Measurements from ENCODE around the gene GRK5. TPM values are rescaled to one million over a fixed set of nuclear protein-coding genes. Genes with fewer than 3 reads are reported as not detected.
"Not testable (repeated sequence)": the region's sequence is repeated elsewhere in the genome, so short reads cannot be mapped to it uniquely, and the experiment has no call there.

Gene GRK5
- total RNA-seq, 1 experiment from 2014 or later: 1.2 TPM

DNA sequence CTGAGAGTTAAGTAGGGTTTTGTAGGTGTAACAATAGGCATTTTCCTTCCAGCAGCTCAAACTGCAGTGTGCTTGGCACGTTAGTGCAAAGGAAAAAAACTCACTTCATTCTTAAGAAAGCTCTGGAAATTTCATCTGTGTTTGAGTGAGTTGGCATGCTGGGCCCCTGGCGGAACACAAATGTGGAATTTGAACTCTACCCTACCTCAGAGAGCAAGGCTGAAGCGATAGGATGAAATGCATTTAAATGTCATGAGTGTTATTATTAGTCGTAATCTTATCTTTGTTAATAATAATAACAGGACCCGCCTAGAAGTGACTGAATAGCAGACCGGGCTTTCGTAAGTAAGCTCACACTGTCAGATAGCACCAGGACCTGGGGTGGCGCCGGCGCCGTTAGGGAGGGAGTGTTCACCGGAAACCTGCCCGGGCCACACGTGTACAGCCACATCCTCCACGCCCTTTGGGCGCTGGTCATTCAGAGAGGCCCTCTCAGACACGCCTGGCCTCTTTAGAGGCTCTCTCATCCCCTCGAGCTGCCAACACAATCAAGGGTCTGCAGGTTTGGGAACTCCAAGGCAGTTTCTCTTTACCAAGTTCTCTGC is 63.5 kb downstream of the GRK5 start:
- Histone ChIP-seq H3T11ph (ENCODE audit: low read length) (no peak overlapping the region), H4K20me1 (ENCODE audit: control insufficient read depth, insufficient read depth, insufficient read length) (no peaks in the 10 kb centered on the region), H3K23ac (ENCODE audit: insufficient read length, low read depth, low read length) (no peak overlapping the region), H3K79me2 (ENCODE audit: insufficient read depth, low read length) (no peaks in the 10 kb centered on the region), H3K4ac (ENCODE audit: low read depth, low read length) (no peak overlapping the region), H2BK20ac (ENCODE audit: low read depth, low read length, poor library complexity, severe bottlenecking) (no peak overlapping the region), H3K79me1 (ENCODE audit: insufficient read depth, low read depth, low read length, poor library complexity, severe bottlenecking) (no peaks in the 10 kb centered on the region), H4K91ac (ENCODE audit: insufficient read length, low read depth, low read length) (no peak overlapping the region), H3K9ac (ENCODE audit: extremely low read depth, insufficient read length, low read length) (no peak overlapping the region), H3K27me3 (ENCODE audit: insufficient read depth, low read length) (no peaks in the 10 kb centered on the region), H3K23me2 (ENCODE audit: insufficient read length, low read depth, low read length, poor library complexity, severe bottlenecking) (no peaks in the 10 kb centered on the region), H3K27ac (ENCODE audit: insufficient read length, low read depth, low read length) (no peak overlapping the region), H3K18ac (ENCODE audit: insufficient read length, low read depth, low read length) (no peak overlapping the region), H3K4me1 (ENCODE audit: insufficient read depth, low read length) (0 out of 2 replicates have a peak, but pooled peaks cover 1% of the 10 kb centered on the region), H2BK15ac (ENCODE audit: low read depth, low read length) (no peak overlapping the region), H4K8ac (replicated peaks; ENCODE audit: insufficient read length, low read depth, low read length) (no peak overlapping the region), H3K56ac (ENCODE audit: insufficient read length, low read depth, low read length) (no peak overlapping the region), H2BK5ac (ENCODE audit: insufficient read length, low read length) (no peak overlapping the region), H3K4me2 (ENCODE audit: insufficient read depth, insufficient read length, low read length) (no peak overlapping the region), H3K9me3 (ENCODE audit: control insufficient read depth, low read depth, low read length) (no peaks in the 10 kb centered on the region), H4K5ac (ENCODE audit: insufficient read length, low read depth, low read length) (no peak overlapping the region), H3K14ac (ENCODE audit: insufficient read depth, low read length) (no peak overlapping the region), H2AFZ (ENCODE audit: low read length) (no peak overlapping the region), H2BK12ac (ENCODE audit: insufficient read length, low read depth, low read length) (no peak overlapping the region), H2BK120ac (ENCODE audit: low read depth, low read length, poor library complexity, severe bottlenecking) (no peak overlapping the region), H2AK5ac (ENCODE audit: insufficient read length, low read length) (no peak overlapping the region)
- Mint-ChIP-seq H3K4me1 (peaks cover 19 to 21% of the 10 kb centered on the region in 2 experiments), H3K36me3 (ENCODE audit: insufficient read depth in 1 of 3, low read depth in 3 of 3) (no peaks in the 10 kb centered on the region), H3K9me3 (no peaks in the 10 kb centered on the region), H3K27me3 (ENCODE audit: low read depth) (no peaks in the 10 kb centered on the region; the same call in 1 of the 2 replicates), H3K27ac (no peak overlapping the region), H3K4me3 (no peak overlapping the region)
- TF ChIP-seq, protein P1, sequence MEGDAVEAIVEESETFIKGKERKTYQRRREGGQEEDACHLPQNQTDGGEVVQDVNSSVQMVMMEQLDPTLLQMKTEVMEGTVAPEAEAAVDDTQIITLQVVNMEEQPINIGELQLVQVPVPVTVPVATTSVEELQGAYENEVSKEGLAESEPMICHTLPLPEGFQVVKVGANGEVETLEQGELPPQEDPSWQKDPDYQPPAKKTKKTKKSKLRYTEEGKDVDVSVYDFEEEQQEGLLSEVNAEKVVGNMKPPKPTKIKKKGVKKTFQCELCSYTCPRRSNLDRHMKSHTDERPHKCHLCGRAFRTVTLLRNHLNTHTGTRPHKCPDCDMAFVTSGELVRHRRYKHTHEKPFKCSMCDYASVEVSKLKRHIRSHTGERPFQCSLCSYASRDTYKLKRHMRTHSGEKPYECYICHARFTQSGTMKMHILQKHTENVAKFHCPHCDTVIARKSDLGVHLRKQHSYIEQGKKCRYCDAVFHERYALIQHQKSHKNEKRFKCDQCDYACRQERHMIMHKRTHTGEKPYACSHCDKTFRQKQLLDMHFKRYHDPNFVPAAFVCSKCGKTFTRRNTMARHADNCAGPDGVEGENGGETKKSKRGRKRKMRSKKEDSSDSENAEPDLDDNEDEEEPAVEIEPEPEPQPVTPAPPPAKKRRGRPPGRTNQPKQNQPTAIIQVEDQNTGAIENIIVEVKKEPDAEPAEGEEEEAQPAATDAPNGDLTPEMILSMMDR (conservative IDR thresholded peaks at IDR 0.05): no peak
- DNase-seq: no peak
- WGBS (ENCODE audit: extremely low coverage, insufficient read length, low lambda C conversion rate): no CpG with 5 or more reads among the region's 18 CpGs

DNA sequence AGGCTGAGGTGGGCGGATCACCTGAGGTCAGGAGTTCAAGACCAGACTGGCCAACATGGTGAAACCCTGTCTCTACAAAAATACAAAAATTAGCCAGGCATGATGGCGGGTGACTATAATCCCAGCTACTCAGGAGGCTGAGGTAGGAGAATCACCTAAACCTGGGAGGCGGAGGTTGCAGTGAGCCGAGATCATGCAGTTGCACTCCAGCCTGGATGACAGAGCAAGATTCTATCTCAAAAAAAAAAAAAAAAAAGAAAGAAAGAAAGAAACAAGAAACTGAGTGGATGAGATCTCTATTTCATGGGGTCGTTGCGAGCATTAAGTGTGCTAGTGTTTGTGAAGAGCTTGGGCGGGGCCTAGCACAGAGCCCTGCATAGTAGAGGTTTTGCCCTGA is 65.0 kb downstream of the GRK5 start:
- not testable (repeated sequence) for H3K9ac ChIP-seq (ENCODE audit: extremely low read depth, insufficient read length, low read length); H3K27me3 Mint-ChIP-seq (ENCODE audit: low read depth); H4K91ac ChIP-seq (ENCODE audit: insufficient read length, low read depth, low read length); H2BK20ac ChIP-seq (ENCODE audit: low read depth, low read length, poor library complexity, severe bottlenecking); H3T11ph ChIP-seq (ENCODE audit: low read length); H2AFZ ChIP-seq (ENCODE audit: low read length); H4K20me1 ChIP-seq (ENCODE audit: control insufficient read depth, insufficient read depth, insufficient read length); H3K18ac ChIP-seq (ENCODE audit: insufficient read length, low read depth, low read length); H4K8ac ChIP-seq (replicated peaks; ENCODE audit: insufficient read length, low read depth, low read length); H3K9me3 Mint-ChIP-seq; H3K27me3 ChIP-seq (ENCODE audit: insufficient read depth, low read length); H2BK120ac ChIP-seq (ENCODE audit: low read depth, low read length, poor library complexity, severe bottlenecking); H3K4me3 Mint-ChIP-seq; H3K56ac ChIP-seq (ENCODE audit: insufficient read length, low read depth, low read length); H3K14ac ChIP-seq (ENCODE audit: insufficient read depth, low read length); DNase-seq; H3K9me3 ChIP-seq (ENCODE audit: control insufficient read depth, low read depth, low read length); H3K27ac ChIP-seq (ENCODE audit: insufficient read length, low read depth, low read length); H3K4ac ChIP-seq (ENCODE audit: low read depth, low read length); H2BK5ac ChIP-seq (ENCODE audit: insufficient read length, low read length); H3K4me1 ChIP-seq (ENCODE audit: insufficient read depth, low read length); H3K23ac ChIP-seq (ENCODE audit: insufficient read length, low read depth, low read length); H3K23me2 ChIP-seq (ENCODE audit: insufficient read length, low read depth, low read length, poor library complexity, severe bottlenecking); H4K5ac ChIP-seq (ENCODE audit: insufficient read length, low read depth, low read length); H3K79me2 ChIP-seq (ENCODE audit: insufficient read depth, low read length); H3K27ac Mint-ChIP-seq; H2AK5ac ChIP-seq (ENCODE audit: insufficient read length, low read length); H3K4me2 ChIP-seq (ENCODE audit: insufficient read depth, insufficient read length, low read length); H3K79me1 ChIP-seq (ENCODE audit: insufficient read depth, low read depth, low read length, poor library complexity, severe bottlenecking); H3K36me3 Mint-ChIP-seq (ENCODE audit: insufficient read depth in 1 of 3, low read depth in 3 of 3); H2BK15ac ChIP-seq (ENCODE audit: low read depth, low read length); H2BK12ac ChIP-seq (ENCODE audit: insufficient read length, low read depth, low read length)
- H3K4me1 Mint-ChIP-seq: peaks cover 19 to 21% of the 10 kb centered on the region in 2 experiments
- WGBS (ENCODE audit: extremely low coverage, insufficient read length, low lambda C conversion rate): no CpG with 5 or more reads among the region's 7 CpGs

All from H9 (cell line).